ENCODE measurements around the gene CENPF.
"Not testable (repeated sequence)": the region's sequence is repeated elsewhere in the genome, so short reads cannot be mapped to it uniquely, and the experiment has no call there.

DNA sequence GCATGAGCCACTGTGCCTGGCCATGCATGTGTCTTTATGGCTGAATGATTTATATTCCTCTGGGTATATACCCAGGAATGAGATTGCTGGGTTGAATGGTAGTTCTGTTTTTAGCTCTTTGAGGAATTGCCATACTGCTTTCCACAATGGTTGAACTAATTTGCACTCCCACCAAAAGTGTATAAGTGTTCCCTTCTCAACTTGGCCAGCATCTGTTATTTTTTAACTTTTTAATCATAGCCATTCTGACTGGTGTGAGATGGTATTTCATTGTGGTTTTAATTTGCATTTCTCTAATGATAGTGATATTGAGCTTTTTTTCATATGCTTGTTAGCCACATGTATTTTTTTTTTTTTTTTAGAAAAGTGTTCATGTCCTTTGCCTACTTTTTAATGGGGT, 7.1 kb downstream of the CENPF start:
- TF ChIP-seq, protein P1, sequence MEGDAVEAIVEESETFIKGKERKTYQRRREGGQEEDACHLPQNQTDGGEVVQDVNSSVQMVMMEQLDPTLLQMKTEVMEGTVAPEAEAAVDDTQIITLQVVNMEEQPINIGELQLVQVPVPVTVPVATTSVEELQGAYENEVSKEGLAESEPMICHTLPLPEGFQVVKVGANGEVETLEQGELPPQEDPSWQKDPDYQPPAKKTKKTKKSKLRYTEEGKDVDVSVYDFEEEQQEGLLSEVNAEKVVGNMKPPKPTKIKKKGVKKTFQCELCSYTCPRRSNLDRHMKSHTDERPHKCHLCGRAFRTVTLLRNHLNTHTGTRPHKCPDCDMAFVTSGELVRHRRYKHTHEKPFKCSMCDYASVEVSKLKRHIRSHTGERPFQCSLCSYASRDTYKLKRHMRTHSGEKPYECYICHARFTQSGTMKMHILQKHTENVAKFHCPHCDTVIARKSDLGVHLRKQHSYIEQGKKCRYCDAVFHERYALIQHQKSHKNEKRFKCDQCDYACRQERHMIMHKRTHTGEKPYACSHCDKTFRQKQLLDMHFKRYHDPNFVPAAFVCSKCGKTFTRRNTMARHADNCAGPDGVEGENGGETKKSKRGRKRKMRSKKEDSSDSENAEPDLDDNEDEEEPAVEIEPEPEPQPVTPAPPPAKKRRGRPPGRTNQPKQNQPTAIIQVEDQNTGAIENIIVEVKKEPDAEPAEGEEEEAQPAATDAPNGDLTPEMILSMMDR (conservative IDR thresholded peaks at IDR 0.05; ENCODE audit: low read length), result not testable (repeated sequence)
- not testable (repeated sequence) for TF ChIP-seq EZH2phosphoT487 (IDR thresholded peaks at IDR 0.05; ENCODE audit: borderline replicate concordance, low read depth, low read length)

Data from OCI-LY7 (cell line).